B cell (primary cell): ENCODE results near the gene BEND4.

ENCODE experiments used
- CTCF ChIP-seq: fragments of 200-600 bp; IDR thresholded peaks from one replicate; pipeline ENCODE4 v1.8.0; 2022; ENCODE audit warnings: antibody characterized with exemption, mild to moderate bottlenecking
- EZH2 ChIP-seq: IDR thresholded peaks from 2 replicates; pipeline ENCODE4 v1.6.1; 2012; ENCODE audit warnings: borderline replicate concordance, low read depth, mild to moderate bottlenecking, moderate library complexity, low read length; ENCODE audit not compliant: insufficient read depth, poor library complexity, severe bottlenecking

- no peak for TF ChIP-seq CTCF
- TF ChIP-seq EZH2 = no peak
Measured at GRCh38 chr4:42149004-42149403, 3.5 kb downstream of the BEND4 start.
